Measurements from ENCODE around the gene ALKBH7.
"Not testable (repeated sequence)": the region's sequence is repeated elsewhere in the genome, so short reads cannot be mapped to it uniquely, and the experiment has no call there.

Gene ALKBH7

DNA sequence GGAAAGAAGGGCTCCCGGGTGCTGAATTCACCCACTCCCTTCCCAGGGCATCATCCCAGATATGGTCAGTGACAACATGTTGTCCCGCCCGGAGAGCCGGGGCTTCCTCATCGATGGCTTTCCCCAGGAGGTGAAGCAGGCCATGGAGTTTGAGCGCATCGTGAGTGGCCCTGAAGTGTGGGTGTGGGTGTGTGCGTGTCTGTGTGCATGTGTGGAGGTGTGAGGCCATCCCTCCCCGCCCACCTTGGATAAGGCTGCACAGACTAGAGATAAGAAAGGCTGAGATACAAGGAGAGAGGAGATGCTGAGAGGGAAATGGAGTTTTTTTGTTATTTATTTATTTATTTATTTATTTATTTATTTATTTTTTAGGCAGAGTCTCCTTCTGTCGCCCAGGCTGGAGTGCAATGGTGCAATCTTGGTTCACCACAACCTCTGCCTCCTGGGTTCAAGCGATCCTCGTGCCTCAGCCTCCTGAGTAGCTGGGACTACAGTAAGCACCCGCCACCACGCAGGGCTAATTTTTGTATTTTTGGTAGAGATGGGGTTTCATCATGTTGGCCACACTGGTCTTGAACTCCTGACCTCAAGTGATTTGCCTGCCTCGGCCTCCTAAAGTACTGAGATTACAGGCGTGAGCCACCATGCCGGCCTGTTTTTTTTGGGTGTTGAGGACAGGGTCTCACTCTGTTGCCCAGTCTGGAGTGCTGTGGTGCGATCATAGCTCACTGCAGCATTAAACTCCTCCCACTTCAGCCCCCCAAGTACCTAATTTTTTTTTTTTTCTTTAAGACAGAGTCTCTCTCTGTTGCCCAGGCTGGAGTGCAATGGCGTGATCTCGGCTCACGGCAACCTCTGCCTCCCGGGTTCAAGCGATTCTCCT, 27.7 kb downstream of the ALKBH7 start:
- DNase-seq (ENCODE audit: low read depth in 2 of 2) = not testable (repeated sequence)

DNA sequence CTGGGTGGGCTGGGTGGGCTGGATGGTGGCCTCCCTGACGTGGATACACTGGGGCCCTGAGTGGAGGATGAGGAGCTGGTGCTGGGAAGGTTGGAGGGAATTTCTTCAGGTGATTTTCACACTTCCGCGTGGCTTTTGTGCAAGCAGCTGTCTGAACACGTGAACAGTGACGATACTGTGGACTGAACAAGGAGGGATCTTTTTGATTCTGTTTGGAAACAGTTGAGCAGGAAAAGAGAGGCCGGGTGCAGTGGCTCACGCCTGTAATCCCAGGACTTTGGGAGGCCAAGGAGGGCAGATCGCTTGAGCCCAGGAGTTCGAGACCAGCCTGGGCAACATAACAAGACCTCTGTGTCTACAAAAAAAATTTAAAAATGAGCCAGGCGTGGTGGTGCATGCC, 29.5 kb downstream of the ALKBH7 start:
- no peak for DNase-seq (ENCODE audit: low read depth in 2 of 2)

DNA sequence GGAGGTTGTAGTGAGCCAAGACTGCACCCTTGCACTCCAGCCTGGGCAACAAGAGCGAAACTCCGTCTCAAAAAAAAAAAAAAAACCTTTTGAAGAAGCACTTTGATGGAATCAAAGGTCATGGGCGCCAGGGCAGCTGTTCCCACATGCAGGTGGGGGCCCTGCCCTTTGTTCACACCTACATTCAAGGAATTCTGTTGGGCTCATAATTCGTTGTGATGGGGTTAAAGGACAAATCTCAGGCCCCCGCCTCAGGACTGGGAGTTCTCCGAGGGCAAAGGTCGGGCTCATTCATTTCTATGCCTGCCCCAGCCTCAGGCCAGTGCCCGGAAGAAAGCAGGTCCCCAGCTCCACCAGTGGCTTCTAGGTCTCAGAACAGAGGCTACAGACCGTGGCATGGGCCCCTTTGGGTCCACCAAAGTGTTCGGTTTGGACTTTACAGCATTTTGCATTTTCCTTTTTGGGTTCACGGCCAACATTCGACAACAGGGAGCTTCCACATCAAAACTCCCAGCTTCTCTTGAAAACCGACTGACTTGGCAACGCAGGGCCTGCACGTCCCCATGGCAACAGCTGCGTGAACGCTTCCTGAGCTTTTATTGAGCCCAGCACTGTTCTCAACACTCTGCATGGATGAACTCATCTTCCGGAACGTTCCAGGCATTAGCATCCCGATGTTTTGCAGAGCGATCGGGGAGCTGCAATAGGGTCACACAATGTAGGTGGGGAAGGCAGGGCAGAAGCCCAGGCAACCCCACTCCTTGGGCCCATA, 30.4 kb downstream of the ALKBH7 start:
- no peak for DNase-seq (ENCODE audit: low read depth in 2 of 2)

DNA sequence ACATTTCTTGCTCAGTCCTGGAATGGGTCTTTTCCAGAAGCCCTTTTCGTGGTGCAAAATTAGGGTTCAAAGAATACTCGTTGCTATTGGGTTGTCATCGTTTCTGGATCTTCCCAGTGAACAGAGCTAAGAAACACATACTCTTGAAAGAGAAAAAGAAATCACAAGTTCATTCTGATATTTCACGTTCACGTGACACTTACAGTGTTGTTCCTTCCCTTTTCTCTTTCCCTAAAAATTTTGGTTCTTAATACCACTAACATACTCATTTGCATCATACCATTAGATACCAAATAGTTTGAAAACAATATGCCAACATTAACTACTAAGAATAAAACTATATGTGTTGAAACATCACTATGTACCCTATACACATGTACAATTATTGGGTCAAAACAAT, 33.8 kb downstream of the ALKBH7 start:
- DNase-seq (ENCODE audit: low read depth in 2 of 2) = no peak

DNA sequence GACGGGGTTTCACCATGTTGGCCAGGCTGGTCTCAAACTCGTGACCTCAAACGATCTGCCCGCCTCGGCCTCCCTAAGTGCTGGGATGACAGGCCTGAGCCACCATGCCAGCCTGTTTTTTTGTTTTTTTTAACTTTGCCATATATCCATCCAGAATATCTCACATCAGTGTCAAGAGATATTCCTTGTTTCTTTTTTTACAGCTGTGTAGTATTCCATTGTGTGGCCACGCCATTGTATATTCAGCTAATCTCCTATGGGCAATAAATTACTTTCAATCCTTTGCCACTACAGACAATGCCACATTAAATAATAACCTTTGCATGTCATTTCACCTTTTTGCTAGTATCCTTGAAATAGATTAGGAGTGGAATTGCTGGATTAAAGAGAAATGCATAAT, 36.8 kb downstream of the ALKBH7 start:
- DNase-seq (ENCODE audit: low read depth in 2 of 2) = no peak

DNA sequence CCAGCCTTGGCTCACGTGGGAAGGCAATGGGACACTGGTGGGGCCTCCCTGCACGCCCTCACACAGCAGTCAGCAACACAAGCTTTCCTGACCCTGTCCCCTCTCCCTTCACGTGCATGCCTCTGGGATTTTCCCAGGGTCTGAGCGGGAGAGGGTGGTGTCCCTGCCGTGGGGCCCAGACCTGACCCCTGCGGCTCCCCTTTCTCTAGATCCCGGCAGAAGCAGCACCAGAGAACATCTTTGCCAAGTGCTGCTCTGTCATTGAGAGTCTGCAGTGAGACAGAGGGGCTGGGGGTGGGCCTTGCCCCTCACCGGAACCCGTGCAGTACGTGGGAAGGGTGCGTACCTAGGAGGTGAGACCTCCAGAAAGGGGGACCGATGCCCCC, 39.5 kb downstream of the ALKBH7 start:
- no peak for DNase-seq (ENCODE audit: low read depth in 2 of 2)

DNA sequence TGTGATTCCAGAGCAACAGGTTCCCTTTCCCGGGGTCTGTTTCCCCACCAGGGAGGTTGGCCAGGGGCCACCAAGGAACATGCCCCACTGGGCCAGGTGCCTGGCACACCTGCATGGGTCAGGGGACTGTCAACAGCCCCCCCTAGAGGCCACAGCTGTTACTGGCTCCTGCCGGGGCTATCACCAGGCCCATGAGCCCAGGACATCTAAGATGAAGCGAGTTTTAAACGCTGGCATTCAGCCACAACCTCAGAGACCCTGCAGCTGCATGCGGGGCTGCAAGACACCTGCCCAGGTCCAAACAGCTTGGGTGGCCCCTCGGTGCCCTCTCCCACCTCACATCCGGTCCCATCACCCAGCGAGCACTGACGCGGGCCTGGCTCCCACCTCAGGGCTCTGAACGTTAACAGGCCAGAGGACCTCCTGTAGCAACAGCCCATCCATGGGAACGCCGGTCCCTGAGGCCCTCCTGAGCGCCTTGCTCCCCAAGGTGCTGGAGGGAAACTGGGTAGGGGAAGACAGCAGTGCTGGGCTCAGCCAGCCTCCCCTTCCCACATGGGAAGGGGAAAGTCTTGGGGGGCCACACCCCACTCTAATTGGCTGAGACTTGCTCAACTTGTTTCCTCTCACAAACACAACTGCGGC, 40.0 kb downstream of the ALKBH7 start:
- no peak for DNase-seq (ENCODE audit: low read depth in 2 of 2)

DNA sequence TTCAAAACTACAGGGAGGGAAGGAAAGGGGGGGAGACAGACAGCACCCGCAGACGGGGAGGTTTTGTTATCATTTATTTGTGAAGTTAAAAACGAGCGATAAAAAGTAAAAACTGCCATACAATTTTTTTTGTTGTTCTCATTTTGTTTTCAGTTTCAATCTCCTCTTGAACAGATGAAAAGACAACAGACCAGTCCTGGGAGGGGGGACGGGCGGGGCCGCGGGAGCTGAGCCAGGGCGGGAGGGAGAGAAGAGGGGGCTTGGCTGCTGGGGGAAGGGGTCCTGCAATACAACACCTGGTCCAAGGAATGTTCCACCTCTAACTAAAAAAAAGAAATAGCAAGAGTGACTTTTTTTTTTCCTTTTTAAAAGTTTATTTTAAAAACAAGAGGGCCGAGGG, 40.7 kb downstream of the ALKBH7 start:
- no peak for DNase-seq (ENCODE audit: low read depth in 2 of 2)

DNA sequence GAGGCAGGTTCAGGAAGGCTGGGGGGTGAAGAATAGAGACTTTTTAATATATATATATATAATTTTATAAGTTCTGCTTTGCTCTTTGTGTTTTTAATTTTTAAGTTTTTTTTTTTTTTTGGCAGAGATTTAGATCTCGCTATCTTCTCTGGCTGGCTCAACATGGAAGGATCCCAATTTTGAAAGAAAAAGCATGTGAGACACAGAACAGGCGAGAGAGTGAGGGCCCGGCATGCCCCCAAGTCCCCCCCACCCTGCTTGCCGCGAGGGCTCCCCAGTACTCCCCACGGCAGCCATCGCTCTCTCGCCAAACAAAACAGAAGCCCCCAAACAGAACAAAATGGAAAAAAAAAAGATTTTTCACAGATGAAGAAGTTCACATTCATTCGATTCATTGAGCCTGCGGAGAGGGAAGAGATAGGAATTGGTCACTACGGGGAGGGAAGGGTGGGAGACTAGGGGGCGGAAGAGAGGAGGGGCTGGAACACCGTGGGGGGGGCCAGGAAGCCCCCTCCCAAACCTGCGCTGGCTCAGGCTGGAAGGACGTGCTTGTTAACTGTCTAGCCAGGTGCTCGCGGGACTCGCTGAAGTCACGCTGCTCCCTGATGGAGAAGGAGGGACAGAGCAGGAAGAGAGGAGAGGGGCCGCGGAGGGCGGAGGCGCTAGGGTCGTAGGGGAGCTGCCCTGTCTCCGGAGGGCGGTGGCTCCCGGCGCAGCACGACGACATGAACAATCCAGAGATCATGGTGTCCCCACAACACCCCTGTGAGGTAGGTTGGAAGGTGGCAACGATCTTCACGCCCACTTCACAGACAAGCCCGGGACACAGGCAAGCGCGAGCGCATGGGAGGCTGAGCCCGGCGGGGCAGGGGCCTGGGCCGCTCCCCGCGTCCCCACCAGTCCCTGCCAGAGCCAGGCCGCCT, 41.4 kb downstream of the ALKBH7 start:
- DNase-seq (ENCODE audit: low read depth in 2 of 2) = no peak

DNA sequence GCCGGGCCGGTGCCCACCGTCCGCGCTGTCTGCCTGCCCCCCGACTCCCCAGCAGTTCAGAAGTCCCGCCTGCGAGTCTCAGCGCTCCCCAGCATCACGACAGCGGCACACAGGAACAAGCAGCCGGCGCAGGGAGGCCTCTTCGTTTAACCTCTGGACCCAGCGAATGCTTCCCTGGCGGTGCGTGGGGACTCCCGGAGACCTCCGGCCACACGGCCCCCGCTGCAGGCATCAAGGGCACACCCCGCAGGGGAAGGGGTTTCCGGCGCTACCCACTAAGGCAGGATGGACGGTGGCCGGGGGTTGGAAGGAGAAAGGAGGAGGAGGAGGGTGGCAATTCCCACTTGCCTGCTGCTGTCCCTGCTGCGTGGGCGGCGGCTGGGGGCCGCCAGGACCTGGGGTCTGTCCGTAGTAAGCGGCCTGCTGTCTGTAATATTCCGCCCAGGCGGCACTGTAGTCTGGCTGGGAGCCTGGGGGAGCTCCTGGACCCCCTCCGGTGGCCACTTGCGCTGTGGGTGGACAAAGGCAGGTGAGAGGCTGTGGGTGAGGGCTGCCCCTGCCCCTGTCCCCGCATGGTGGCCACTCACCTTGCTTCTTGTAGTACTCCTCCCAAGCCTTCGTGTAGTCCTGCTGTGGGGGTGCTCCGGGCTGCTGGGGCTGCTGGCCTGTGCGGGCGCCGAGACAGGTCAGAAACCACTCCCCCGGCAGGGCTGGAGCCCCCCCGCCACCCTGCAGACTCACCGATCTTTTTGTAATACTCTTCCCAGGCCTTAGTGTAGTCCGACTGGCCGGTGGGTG, 42.4 kb downstream of the ALKBH7 start:
- DNase-seq (ENCODE audit: low read depth in 2 of 2) = no peak

DNA sequence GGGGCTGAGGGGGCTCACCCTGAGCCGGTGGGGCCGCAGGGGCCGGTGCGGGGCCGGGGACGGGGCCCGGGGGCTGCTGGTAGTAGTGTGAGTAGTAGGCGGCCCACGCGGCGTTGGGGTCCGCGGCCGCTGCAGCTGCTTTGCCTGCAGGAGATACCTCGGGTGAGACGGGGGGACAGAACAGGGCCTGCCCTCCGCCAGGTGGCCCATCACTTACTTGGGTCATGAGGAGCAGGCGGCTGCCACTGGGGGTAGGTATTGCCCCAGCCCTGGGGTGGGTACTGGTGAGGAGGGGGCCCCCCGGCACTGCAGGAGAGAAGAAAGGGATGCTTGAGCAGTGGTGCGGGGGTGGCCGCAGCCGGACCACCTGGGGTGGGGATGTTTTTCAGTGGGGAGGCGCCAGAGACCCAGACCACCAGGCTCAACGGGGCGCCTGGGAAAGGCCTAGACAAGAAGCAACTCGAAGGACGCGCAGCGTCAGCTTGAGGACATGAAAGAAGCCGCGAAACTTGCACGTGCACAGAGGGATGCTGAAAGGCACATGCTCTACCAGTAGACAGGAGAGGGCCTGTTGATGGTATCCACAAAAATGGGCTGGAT, 43.1 kb downstream of the ALKBH7 start:
- DNase-seq (ENCODE audit: low read depth in 2 of 2) = no peak

DNA sequence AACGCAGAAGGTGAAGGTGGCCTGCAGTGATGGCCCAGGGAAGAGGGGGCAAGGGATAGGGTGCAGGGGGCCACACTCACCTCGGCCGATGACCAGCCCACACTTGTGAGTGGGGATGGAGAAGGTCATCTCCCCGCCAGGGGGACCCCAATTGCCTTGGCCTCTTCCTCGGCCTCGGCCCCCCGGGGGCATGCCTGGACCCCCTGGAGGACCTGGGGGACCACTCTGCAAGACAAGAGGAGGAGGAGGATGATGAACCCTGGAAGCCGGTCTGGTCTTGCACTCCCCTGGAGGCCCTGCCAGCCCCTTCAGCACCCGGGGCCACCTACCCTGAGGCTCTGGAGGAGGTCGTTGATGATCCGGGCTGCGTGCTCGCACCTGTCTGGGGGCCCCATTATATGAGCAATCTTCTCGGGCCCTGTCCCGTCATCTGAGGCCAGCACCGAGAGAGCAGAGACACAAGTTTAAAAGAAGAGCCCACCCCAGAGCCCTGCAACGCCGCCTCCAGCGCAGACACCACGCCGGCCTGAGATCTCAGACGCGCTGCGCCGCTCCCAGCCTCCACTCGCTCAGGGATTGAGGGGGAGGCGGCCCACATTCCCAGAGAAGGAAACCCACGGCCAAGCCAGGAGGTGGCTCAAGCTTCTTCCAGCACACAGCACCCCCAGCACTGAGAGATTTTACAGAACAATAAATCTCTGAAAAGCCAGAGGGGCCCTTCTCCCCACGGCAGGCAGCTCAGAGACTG, 44.2 kb downstream of the ALKBH7 start:
- no peak for DNase-seq (ENCODE audit: low read depth in 2 of 2)

DNA sequence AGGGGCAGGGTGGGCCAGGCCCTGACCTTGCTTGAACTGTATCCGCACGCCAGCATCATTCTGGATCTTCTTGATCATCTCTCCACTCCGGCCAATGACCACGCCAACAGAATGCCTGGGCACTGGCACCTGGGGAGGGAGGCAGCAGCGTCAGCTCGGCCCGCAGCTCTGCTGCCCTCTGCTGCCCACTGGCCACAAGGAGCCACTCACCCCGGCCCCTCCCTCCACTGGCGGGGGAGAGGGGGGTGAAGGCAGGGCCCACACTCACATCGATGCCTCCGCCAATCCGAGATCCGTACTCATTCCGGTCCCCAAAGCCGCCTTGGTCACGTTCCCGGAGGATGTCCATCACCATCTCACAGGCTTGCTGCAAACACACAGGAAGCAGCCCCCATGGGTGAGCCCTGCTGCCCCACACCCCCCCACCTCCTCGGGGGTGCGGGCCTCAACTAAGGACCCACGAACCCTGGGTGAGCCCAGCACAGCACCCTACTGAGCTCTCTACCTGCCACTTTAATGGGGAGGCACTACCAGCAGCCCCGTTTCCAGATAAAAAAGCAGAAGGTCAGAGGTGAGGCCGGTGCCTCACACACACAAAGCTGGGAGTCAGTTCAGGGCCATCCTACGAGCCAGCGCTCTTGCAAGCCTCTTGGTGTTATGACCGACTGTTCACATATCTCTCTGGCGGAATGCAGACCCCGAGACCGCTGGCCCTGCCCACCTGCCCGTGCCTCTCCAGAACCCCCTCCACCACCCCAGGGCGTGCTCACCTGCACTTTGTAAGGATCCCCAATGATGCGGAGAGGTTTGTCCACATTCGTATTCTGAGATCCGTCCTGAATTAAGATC, 45.3 kb downstream of the ALKBH7 start:
- DNase-seq (ENCODE audit: low read depth in 2 of 2) = no peak

DNA sequence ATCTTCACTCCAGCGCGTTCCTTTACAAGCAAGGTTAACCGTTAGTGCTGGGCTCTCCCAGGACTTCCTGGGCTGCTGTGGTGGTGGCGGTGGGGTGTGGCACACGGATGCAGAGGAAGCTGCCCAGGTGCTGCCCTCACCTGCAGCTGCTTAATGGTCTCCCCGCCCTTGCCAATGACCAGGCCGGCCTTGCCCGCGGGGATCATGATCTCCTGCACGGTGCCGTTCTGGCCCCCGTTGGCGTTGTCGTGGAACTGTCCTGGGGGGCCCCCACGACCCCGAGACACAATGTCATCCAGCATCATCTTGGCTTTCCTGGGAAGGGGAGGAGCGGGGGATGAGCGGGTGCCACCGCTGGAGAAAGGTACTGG, 46.0 kb downstream of the ALKBH7 start:
- no peak for DNase-seq (ENCODE audit: low read depth in 2 of 2)

DNA sequence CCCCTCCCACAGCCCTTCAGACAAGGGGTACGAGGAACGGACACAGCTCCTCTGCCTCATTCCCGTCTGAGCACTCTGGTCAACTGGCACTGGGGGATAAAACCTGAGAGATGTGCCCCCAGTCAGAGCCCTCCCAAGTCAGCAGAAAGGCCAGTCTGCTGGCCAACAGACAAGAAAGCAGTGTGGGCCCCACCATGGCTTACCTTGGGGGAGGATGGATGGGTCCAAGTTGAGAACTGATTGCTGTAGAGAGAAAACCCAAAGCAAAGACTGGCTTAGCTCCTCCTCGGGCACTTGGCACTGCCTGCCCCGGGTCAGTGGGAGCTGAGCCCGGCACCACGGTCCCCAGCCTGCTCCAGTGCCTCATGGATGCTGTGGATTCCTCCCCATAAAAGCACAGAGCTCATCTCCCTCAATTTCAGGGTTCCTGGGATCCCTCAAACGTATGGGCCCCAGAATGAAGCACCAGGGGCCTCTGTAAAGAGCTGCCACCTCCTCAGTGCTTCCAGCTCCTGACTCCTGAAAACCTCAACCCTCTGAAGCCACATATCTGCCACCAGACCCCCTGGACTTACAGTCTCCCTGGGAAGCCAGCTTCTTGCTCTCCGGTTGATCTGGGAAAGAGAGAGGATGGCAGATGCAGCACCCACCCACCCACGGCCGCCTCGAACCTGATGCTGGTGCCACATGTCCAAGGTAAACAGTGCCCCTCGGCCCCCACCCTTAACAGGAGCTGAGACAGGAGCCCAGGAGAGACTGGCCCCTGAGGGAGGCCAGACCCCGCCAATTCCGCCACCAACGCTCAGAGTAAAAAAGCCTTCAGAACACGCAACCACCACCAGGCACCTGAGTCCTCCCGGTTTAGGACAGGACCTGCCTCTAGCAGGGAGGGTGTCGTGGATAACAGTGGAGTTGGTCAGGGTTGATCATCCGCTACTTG, 48.8 kb downstream of the ALKBH7 start:
- DNase-seq (ENCODE audit: low read depth in 2 of 2) = no peak

DNA sequence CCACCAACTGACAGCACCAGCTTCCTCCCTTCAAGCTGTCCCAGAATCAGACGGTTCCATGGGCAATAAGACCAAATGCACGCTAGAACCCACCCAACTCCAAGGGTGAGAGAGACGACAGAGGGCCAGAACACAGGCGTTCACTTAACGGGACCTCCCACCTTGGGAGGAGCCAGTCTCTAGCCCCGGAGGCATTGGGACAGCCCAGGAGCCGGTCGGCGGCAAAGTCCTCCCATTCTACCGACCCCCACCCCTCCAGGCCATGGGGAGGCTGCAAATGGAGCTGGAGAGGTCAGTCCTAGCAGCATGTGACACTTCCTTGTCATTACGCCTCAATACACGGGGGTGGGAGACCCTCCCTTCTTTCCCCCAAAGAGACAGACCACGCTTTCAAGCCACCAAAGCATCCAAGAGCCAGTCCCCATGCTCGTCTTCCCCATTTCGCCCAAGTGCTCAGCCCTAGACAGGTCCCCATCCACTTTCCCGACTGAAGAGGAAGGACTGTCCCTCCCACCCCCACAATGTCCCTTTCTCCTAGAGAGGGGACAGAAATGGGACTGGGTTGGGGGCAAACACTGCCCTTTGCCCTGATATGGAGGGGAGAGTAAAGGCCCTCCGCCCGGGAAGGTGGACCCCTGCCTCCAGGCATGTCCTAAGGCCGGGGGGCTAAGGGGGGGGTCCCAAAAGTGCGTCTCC, 51.1 kb downstream of the ALKBH7 start:
- no peak for DNase-seq (ENCODE audit: low read depth in 2 of 2)
